Measurements from ENCODE around the gene MSX2. TPM values are rescaled to one million over a fixed set of nuclear protein-coding genes. Genes with fewer than 3 reads are reported as not detected.

The MSX2 gene
- total RNA-seq, 1 donor from 2014 or later = not detected

GRCh38 chr5:174767670-174768069 is 43.3 kb downstream of the MSX2 start:
- H3K36me3 ChIP-seq = no peaks in the 10 kb centered on the region
- no peak overlapping the region for H3K27ac ChIP-seq
- no peak for DNase-seq (ENCODE audit: low spot score in 2 of 2)
- H3K4me3 ChIP-seq = no peak overlapping the region
- TF ChIP-seq, protein P1, sequence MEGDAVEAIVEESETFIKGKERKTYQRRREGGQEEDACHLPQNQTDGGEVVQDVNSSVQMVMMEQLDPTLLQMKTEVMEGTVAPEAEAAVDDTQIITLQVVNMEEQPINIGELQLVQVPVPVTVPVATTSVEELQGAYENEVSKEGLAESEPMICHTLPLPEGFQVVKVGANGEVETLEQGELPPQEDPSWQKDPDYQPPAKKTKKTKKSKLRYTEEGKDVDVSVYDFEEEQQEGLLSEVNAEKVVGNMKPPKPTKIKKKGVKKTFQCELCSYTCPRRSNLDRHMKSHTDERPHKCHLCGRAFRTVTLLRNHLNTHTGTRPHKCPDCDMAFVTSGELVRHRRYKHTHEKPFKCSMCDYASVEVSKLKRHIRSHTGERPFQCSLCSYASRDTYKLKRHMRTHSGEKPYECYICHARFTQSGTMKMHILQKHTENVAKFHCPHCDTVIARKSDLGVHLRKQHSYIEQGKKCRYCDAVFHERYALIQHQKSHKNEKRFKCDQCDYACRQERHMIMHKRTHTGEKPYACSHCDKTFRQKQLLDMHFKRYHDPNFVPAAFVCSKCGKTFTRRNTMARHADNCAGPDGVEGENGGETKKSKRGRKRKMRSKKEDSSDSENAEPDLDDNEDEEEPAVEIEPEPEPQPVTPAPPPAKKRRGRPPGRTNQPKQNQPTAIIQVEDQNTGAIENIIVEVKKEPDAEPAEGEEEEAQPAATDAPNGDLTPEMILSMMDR (IDR thresholded peaks at IDR 0.05) = no peak
- H3K27me3 ChIP-seq = no peaks in the 10 kb centered on the region
- intact Hi-C loops (cut with DNase I) = no loop called here
- no peaks in the 10 kb centered on the region for H3K9me3 ChIP-seq
- H3K4me1 ChIP-seq = no peaks in the 10 kb centered on the region

GRCh38 chr5:174769005-174769404 is 44.6 kb downstream of the MSX2 start:
- Histone ChIP-seq H3K27ac (no peak overlapping the region), H3K27me3 (no peaks in the 10 kb centered on the region), H3K4me1 (no peaks in the 10 kb centered on the region), H3K9me3 (no peaks in the 10 kb centered on the region), H3K4me3 (no peak overlapping the region), H3K36me3 (no peaks in the 10 kb centered on the region)
- intact Hi-C loops (cut with DNase I) = no loop called here
- TF ChIP-seq, protein P1 (IDR thresholded peaks at IDR 0.05) = no peak
- no peak for DNase-seq (ENCODE audit: low spot score in 2 of 2)

DNA sequence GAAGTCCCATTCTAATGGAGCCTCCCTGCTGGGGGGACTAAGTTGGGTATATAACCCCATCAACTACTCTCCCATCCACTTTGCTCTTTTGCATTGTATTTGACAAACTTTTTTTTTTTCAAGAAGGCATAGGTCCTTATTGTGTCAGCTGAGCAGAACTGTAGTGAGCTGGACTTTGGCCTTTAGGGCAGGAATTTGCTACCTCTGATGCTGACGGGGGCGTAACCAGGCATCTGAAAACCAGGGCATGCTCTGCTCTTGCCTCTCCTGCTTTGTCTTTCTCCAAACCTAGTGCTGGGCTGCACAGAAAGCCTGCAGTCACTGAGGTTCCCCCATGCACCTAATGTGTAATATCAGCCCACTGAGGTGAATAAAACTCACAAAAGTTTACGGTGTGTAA is 49.0 kb downstream of the MSX2 start:
- H3K4me1 ChIP-seq = no peaks in the 10 kb centered on the region
- DNase-seq (ENCODE audit: low spot score in 2 of 2) = no peak
- no peaks in the 10 kb centered on the region for H3K27me3 ChIP-seq
- H3K9me3 ChIP-seq = no peaks in the 10 kb centered on the region
- H3K4me3 ChIP-seq = no peak overlapping the region
- TF ChIP-seq, protein P1 (IDR thresholded peaks at IDR 0.05) = no peak
- H3K27ac ChIP-seq = no peak overlapping the region
- H3K36me3 ChIP-seq = no peaks in the 10 kb centered on the region
- intact Hi-C loops (cut with DNase I) = no loop called here

GRCh38 chr5:174775081-174775480 is 50.7 kb downstream of the MSX2 start:
- Histone ChIP-seq H3K36me3 (no peaks in the 10 kb centered on the region), H3K27me3 (no peaks in the 10 kb centered on the region), H3K4me1 (no peaks in the 10 kb centered on the region), H3K9me3 (no peaks in the 10 kb centered on the region), H3K4me3 (no peak overlapping the region), H3K27ac (no peak overlapping the region)
- intact Hi-C loops (cut with DNase I) = no loop called here
- TF ChIP-seq, protein P1 (IDR thresholded peaks at IDR 0.05) = no peak
- no peak for DNase-seq (ENCODE audit: low spot score in 2 of 2)

DNA sequence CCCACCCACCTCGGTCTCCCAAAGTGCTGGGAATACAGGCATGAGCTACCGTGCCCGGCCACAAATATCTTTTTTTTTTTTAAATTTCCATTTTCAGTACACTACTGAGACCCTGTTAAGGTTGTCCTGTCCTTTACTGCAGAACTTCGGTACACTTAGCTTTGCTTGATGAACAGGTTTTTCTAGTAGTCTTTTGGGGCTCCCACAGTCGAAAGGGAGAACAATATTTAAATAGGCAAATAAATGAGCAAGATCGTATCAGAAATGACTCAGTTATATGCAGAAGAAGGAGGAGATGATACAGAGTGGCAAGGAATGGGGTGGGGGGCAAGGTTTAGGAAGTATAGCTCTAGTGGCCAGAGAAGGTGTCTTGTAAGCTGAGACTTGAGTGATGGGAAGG is 52.7 kb downstream of the MSX2 start:
- Histone ChIP-seq H3K27me3 (no peaks in the 10 kb centered on the region), H3K27ac (no peak overlapping the region), H3K36me3 (no peaks in the 10 kb centered on the region), H3K4me3 (no peak overlapping the region), H3K4me1 (no peaks in the 10 kb centered on the region), H3K9me3 (no peaks in the 10 kb centered on the region)
- intact Hi-C loops (cut with DNase I) = no loop called here
- TF ChIP-seq, protein P1 (IDR thresholded peaks at IDR 0.05) = no peak
- DNase-seq (ENCODE audit: low spot score in 2 of 2) = no peak

GRCh38 chr5:174777583-174777982 is 53.2 kb downstream of the MSX2 start:
- Histone ChIP-seq H3K4me1 (no peaks in the 10 kb centered on the region), H3K36me3 (no peaks in the 10 kb centered on the region), H3K4me3 (no peak overlapping the region), H3K9me3 (no peaks in the 10 kb centered on the region), H3K27me3 (no peaks in the 10 kb centered on the region), H3K27ac (no peak overlapping the region)
- DNase-seq (ENCODE audit: low spot score in 2 of 2) = no peak
- intact Hi-C loops (cut with DNase I) = no loop called here
- TF ChIP-seq, protein P1 (IDR thresholded peaks at IDR 0.05) = no peak
